Activated T-cell treated with anti-CD3 and anti-CD28 coated beads, Interleukin-2, amount 50 U/mL, for 24 hours (primary cell): ENCODE measurements around the gene USP6.
A peak's percentile ranks its signal among the peaks of the same experiment; 100 is the strongest.
"Not testable (repeated sequence)": the region's sequence is repeated elsewhere in the genome, so short reads cannot be mapped to it uniquely, and the experiment has no call there.

Experiments
- DNase-seq: peaks from one replicate; pipeline ENCODE4 v3.0.0-alpha.2; 2020
- H3K27ac Mint-ChIP-seq: 2 replicates; pipeline ENCODE4 v1.8.0; 2020; ENCODE audit warnings: mild to moderate bottlenecking, mixed read lengths
- H3K27me3 Mint-ChIP-seq: 2 replicates; pipeline ENCODE4 v1.8.0; 2020; ENCODE audit warnings: mixed read lengths
- H3K36me3 Mint-ChIP-seq: 2 replicates; pipeline ENCODE4 v1.8.0; 2020; ENCODE audit warnings: low read depth, mixed read lengths
- H3K4me1 Mint-ChIP-seq: 2 replicates; pipeline ENCODE4 v1.8.0; 2020; ENCODE audit warnings: low read depth, mixed read lengths
- H3K4me3 Mint-ChIP-seq: 2 replicates; pipeline ENCODE4 v1.8.0; 2020; ENCODE audit warnings: mild to moderate bottlenecking, moderate library complexity, mixed read lengths
- H3K9me3 Mint-ChIP-seq: 2 replicates; pipeline ENCODE4 v1.8.0; 2020; ENCODE audit warnings: mixed read lengths

Gene USP6

DNA sequence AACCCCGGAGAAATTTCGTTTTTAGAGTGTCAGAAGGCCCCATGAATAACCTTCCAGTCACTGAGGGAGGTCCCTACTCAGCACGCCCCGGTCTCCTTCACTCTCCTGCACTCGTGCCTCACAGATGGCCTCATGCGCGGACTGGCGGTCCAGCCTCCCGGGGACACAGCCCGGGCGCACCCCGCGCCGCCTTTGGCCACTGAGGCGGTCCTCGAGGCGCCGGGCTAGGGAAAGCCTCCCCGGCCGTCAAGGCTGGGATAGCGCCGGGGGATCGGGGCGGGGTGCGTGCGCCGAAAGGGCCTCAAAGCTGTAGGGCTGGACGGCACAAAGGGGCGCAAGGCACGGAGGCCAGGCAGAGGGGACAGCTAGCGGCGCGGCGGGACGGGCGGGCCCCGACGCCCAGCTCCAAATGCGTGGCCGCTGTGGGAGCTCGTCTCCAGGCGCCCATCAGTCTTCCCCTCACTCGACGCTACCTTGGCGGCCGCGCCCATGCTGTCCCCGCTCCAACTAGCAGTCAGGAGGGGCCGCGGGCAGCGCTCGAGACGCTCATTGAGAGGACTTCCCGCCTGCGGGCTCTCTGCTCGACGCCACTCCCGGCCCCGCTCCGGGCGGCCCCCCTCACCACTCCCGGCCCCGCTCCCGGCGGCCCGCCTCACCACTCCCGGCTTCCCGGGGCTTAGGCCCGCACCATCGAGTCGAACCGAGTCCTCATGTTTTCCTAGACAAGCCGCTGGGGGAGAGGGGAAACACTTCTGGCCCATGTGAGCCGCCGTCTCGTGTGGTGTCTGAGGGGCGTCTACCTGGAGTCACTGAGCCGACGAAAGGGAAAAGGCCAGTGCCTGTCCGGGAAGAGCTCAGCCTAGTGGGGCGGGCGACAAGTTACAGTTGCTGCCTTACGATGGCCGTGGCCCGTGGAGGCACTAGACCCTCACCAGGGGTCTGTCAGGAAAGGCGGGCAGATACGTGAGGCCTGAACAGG is at the start of gene USP6:
USP6 (plus strand) TSS at position 360 of the 979 bp plus-strand sequence. CDS start 14,336 bp downstream, outside the sequence.
- peaks cover 58% of the 10 kb centered on the region for H3K27me3 Mint-ChIP-seq
- H3K36me3 Mint-ChIP-seq = peaks cover 33% of the 10 kb centered on the region
- H3K27ac Mint-ChIP-seq = no peak within 1 kb of the TSS
- H3K4me3 Mint-ChIP-seq = no peak within 1 kb of the TSS
- peak; percentile 29 for DNase-seq
- H3K4me1 Mint-ChIP-seq = peaks cover 15% of the 10 kb centered on the region
- H3K9me3 Mint-ChIP-seq = no peaks in the 10 kb centered on the region

DNA sequence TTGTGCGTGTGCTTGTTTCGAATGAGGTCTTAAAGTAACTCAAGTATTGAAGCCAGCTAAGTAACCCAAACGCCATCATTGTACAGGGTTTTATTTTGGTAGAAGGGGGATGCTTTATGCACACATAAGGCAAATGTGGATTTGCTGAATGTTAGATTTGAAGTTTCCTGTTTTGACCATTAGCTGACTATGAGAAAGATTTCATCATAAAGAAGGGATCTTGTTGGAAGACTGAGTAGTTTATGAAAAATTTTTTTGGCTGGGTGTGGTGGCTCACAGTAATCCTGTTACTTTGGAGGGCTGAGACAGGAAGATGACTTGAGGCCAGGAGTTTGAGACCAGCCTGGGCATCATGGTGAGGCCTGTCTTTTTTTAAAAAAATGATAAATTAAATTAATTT is 47.6 kb upstream of the USP6 start:
- Mint-ChIP-seq H3K4me1 (no peaks in the 10 kb centered on the region), H3K9me3 (no peaks in the 10 kb centered on the region), H3K27me3 (no peaks in the 10 kb centered on the region), H3K36me3 (no peaks in the 10 kb centered on the region), H3K27ac (no peak overlapping the region), H3K4me3 (no peak overlapping the region)
- DNase-seq = no peak

DNA sequence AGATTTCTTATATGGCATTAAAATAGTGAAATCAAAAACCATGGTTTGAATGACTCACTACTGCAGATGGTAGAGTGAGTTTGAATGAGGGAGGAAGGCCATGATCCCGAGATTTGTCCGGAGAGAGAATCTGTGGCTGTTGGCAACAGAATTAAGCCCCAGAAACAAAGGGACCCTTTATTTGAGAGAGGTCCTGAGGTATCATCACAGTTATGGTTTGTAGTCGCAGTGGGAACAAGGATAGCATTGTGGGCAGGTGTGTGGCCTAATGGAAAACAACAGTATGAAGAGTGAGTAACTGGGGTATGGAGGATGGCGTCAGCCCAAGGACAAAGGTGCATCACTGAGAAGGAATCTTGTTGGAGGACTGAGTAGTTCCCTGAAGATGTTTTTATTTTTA is 46.1 kb upstream of the USP6 start:
- Mint-ChIP-seq H3K36me3 (no peaks in the 10 kb centered on the region), H3K27ac (no peak overlapping the region), H3K27me3 (no peaks in the 10 kb centered on the region), H3K4me1 (no peaks in the 10 kb centered on the region), H3K4me3 (no peak overlapping the region), H3K9me3 (no peaks in the 10 kb centered on the region)
- no peak for DNase-seq

DNA sequence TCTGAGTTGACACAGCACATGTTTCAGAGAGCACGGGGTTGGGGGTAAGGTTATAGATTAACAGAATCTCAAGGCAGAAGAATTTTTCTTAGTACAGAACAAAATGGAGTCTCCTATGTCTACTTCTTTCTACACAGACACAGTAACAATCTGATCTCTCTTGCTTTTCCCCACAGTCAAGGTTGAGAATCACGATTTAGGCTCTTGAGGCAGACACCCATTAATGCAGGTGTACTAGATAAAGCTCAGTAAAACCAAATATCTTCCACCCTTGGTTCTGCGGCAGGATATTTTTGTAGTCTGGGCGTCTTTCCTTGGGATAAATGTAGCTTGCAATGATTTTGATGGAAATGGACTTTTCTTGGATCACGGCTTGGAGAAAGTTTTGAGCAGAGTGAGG is 40.4 kb upstream of the USP6 start:
- not testable (repeated sequence) for H3K27me3 Mint-ChIP-seq, DNase-seq, H3K9me3 Mint-ChIP-seq, H3K4me3 Mint-ChIP-seq, H3K27ac Mint-ChIP-seq
- Mint-ChIP-seq H3K4me1 (peaks cover 27% of the 10 kb centered on the region), H3K36me3 (peaks cover 21% of the 10 kb centered on the region)

DNA sequence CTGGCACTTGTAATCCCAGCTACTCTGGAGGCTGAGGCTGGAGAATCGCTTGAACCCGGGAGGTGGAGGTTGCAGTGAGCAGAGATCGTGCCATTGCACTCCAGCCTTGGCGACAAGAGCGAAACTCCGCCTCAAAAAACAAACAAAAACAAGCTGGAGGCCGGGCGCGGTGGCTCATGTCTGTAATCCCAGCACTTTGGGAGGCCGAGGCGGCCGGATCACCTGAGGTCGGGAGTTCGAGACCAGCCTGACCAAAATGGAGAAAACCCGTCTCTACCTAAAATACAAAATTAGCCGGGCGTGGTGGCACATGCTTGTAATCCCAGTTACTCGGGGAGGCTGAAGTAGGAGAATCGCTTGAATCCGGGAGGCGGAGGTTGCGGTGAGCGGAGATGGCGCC is 38.6 kb upstream of the USP6 start:
- not testable (repeated sequence) for DNase-seq, H3K27me3 Mint-ChIP-seq, H3K9me3 Mint-ChIP-seq
- peaks cover 31% of the 10 kb centered on the region for H3K36me3 Mint-ChIP-seq
- peaks cover 34% of the 10 kb centered on the region for H3K4me1 Mint-ChIP-seq
- H3K4me3 Mint-ChIP-seq = peak overlapping the region; percentile 84
- H3K27ac Mint-ChIP-seq = peak overlapping the region; percentile 94

DNA sequence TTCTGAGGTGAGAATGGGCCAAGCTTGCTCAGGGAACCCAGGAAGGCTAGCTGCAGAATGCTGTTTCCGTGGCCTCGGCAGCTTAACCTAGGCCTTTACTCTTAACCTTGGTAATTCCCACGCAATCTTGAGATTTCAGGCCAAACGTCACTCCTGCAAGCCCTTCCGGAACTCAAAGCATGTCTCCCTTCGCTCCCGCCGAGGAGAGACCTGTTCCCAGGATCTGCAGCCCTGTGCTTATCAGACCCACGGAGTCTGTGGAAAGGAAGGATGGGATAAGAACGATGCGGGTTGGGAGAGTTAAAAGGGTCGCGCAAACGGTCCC is 38.1 kb upstream of the USP6 start:
- Mint-ChIP-seq H3K36me3 (peaks cover 35% of the 10 kb centered on the region), H3K27me3 (no peaks in the 10 kb centered on the region), H3K4me1 (peaks cover 34% of the 10 kb centered on the region), H3K9me3 (peaks cover 9% of the 10 kb centered on the region), H3K4me3 (peak overlapping the region; percentile 84), H3K27ac (peak overlapping the region; percentile 94)
- DNase-seq = no peak

DNA sequence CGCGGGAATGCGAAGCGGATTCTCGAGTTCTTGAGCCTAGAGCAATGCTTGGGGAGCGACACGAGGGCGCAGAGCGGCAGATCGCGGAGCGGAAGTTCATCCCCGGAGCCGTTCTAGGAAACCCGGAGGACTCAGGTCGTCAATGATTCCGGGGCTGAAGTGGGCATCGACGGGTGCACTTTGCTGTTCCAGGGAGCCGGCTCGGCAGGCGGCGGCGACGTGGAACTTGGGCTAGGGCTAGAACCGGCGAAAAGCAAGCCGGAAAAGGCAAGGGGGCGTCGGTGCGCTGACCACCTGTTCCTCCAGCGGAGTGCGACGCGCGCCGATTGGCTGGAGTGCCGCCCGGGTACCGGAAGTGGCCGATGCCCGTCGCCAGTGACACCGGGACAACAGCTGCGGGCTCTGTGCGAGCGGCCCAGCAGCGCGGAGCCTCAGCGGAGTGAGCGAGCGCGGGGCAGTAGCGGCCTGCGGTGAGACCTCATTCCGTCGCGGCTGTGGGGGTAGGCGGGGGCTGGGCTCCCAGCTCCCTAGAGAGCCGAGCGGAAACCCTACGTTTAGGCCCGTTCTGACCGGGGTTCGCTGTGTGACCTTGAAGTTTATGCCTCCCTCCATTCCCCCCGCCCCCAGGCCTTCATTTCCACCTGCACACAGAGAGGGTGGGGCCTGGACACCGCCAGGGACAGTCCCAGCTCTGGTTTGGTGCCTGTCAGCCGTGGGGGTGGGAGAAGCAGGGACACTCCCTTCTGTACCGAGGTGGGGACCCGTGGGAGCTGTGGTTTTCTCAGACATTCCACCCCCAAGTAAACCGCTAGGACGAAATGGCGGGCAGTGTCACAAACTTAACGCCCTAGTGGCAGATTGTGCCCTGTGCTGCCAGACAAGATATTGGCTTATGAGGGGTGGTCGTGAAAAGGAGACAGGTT is 37.5 kb upstream of the USP6 start, which contains the start of gene ZFP3:
ZFP3 (plus strand) TSS at position 362 of the 923 bp plus-strand sequence. CDS start 13,038 bp downstream, outside the sequence.
- H3K4me3 Mint-ChIP-seq = peak within 1 kb of the TSS; percentile 84
- peak within 1 kb of the TSS; percentile 94 for H3K27ac Mint-ChIP-seq
- H3K27me3 Mint-ChIP-seq = no peaks in the 10 kb centered on the region
- peaks cover 12% of the 10 kb centered on the region for H3K9me3 Mint-ChIP-seq
- peaks cover 36% of the 10 kb centered on the region for H3K4me1 Mint-ChIP-seq
- peaks cover 41% of the 10 kb centered on the region for H3K36me3 Mint-ChIP-seq
- peak; percentile 88 for DNase-seq

DNA sequence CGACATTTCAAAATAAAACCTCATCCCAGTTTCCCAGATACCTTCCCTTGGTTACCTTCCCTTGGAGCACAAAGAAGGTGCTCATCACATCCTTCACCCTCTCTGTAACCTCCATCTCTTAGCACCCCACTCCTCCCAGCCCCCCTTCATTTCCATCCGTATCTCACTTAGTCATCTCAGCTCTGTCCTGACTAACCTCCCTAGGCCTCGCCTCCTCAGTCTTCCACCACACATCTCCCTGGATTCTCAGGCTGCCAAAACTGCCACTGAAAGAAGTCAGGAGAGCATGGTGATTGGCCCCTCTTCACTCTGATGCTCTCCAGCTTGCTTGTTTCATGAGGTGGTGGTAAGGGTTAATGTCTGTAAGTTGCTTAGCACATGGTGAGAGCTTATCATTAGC is 35.2 kb upstream of the USP6 start:
- Mint-ChIP-seq H3K4me3 (no peak overlapping the region), H3K27ac (no peak overlapping the region), H3K9me3 (peaks cover 26% of the 10 kb centered on the region), H3K27me3 (no peaks in the 10 kb centered on the region), H3K36me3 (peaks cover 59% of the 10 kb centered on the region), H3K4me1 (peaks cover 36% of the 10 kb centered on the region)
- no peak for DNase-seq

DNA sequence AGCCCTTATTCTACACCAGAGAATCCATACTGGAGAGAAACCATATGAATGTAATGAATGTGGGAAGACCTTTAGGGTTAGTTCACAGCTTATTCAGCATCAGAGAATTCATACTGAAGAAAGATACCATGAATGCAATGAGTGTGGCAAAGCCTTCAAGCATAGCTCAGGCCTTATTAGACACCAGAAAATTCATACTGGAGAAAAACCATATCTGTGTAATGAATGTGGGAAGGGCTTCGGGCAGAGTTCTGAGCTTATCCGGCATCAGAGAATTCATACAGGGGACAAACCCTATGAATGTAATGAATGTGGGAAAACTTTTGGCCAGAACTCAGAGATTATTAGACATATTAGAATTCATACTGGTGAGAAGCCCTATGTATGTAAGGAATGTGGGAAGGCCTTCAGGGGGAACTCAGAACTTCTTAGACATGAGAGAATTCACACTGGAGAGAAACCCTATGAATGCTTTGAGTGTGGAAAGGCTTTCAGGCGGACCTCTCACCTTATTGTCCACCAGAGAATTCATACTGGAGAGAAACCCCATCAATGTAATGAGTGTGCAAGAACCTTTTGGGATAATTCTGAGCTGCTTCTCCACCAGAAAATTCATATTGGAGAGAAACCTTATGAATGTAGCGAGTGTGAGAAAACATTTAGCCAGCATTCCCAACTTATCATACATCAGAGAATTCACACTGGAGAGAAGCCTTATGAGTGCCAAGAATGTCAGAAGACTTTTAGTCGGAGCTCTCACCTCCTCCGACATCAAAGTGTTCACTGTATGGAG is 23.4 kb upstream of the USP6 start:
- Mint-ChIP-seq H3K4me3 (no peak overlapping the region), H3K36me3 (peaks cover 85% of the 10 kb centered on the region)

DNA sequence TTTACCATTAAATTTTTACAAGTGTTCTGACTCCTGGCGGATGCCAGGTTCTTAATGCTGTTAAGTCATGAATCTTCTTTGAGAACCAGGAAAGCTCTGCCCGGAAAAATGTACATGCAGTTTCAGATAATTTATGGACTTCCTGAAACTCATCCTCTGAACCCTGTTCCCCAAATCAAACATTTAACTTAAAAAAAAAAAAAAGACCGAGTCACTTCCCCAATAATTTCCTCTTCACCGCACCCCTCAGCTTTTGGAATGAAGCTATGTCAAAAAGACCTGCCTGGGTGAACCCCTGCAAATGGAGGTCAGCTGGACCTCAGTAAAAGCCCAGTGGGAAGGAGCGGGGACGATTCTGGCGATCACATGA is 19.1 kb upstream of the USP6 start:
- Mint-ChIP-seq H3K36me3 (peaks cover 43% of the 10 kb centered on the region), H3K4me3 (peak overlapping the region; percentile 64), H3K9me3 (peaks cover 51% of the 10 kb centered on the region), H3K27me3 (peaks cover 16% of the 10 kb centered on the region), H3K4me1 (peaks cover 8% of the 10 kb centered on the region), H3K27ac (no peak overlapping the region)
- no peak for DNase-seq

More for the DNA sequence above, 23.4 kb upstream of the USP6 start:
- no peak overlapping the region for H3K27ac Mint-ChIP-seq
- H3K9me3 Mint-ChIP-seq = peaks cover 74% of the 10 kb centered on the region
- H3K4me1 Mint-ChIP-seq = peaks cover 8% of the 10 kb centered on the region
- H3K27me3 Mint-ChIP-seq = peaks cover 12% of the 10 kb centered on the region
- no peak for DNase-seq

DNA sequence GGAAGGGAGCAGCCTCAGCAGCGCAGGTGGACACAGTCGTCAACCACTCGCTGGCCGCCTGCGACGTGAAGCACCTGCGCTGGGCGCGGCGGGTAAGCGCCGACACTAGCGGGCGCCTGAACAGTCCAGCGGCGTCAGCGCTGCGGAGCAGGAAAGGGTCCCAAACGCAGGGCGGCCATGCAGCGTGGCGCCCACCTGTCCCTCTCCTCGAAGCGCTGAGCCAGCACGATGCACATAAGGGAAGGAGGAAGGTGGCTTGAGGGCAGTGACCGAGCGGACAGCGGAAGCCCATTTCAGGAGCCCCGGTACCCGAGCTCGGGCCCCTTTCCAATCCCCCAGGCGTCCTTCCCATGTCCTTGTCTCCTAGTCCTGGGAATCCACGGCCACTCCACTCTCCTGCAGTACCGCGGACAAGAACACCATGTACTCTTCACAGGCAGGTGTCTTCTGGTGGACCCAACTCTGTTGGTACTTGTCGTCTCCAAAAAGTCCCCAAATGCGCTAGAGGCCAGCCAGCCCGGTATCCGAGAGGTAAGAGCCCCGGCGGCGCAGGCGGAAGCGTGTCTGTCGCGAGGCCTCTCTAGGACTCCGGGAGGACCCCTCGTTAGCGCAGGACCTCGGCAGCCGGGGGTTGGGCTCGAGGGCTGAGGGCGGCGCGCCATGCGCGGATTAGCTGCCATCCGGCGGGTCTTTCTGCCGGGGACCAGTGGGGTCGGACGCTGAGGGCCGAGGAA is 18.6 kb upstream of the USP6 start:
- peaks cover 45% of the 10 kb centered on the region for H3K9me3 Mint-ChIP-seq
- peak overlapping the region; percentile 52 for H3K27ac Mint-ChIP-seq
- peaks cover 16% of the 10 kb centered on the region for H3K27me3 Mint-ChIP-seq
- peaks cover 38% of the 10 kb centered on the region for H3K36me3 Mint-ChIP-seq
- peak overlapping the region; percentile 64 for H3K4me3 Mint-ChIP-seq
- peak; percentile 65 for DNase-seq
- peaks cover 8% of the 10 kb centered on the region for H3K4me1 Mint-ChIP-seq

DNA sequence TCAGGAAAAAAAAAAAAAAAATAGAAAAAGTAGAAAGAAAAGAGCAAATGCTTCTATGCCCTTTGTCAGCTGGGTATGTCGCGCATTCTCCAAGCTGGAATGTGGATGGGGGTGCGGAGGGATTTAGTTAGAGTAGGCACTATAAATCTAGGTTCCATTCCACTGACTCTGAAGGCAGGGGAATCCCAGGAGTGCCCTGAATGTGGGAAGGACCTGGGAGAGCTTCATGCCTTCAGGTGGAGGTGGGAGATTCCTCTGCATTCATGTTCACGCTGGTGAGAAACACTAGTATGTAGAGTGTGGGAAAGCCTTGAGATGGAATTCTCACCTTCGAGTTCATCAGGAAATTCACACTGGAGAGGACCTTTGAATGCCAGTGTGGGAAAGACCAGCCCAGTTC is 16.6 kb upstream of the USP6 start:
- peaks cover 30% of the 10 kb centered on the region for H3K9me3 Mint-ChIP-seq
- H3K36me3 Mint-ChIP-seq = peaks cover 25% of the 10 kb centered on the region
- peaks cover 8% of the 10 kb centered on the region for H3K4me1 Mint-ChIP-seq
- H3K4me3 Mint-ChIP-seq = no peak overlapping the region
- H3K27ac Mint-ChIP-seq = no peak overlapping the region
- H3K27me3 Mint-ChIP-seq = peaks cover 16% of the 10 kb centered on the region
- DNase-seq = no peak

DNA sequence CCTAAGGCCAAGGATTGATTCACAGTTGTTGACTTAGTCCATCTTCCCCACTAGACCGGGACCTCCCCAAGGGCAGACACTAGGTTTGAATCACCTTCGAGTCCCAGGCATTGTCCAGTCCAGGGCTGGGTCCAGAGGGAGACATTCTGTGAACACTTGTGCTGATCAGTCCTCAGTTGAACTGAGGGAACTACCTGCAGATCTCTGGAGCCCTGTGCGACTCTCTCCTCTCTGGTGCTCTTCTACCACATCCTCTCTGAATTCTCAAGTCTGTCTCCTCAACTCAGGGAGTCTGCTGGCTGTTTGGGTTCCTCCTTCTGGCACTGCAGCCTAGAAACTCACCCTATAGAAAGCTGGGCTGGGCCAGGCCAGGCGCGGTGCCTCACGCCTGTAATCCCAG is 15.0 kb upstream of the USP6 start:
- peaks cover 8% of the 10 kb centered on the region for H3K4me1 Mint-ChIP-seq
- H3K9me3 Mint-ChIP-seq = peaks cover 20% of the 10 kb centered on the region
- no peak overlapping the region for H3K4me3 Mint-ChIP-seq
- no peak for DNase-seq
- peaks cover 16% of the 10 kb centered on the region for H3K27me3 Mint-ChIP-seq
- peaks cover 33% of the 10 kb centered on the region for H3K36me3 Mint-ChIP-seq
- no peak overlapping the region for H3K27ac Mint-ChIP-seq
